ENCODE data around the gene PDE4B. TPM values are rescaled to one million over a fixed set of nuclear protein-coding genes. Genes with fewer than 3 reads are reported as not detected.

Gene PDE4B
- total and polyA plus RNA-seq, 2 of the 13 experiments (the other 11 are each of a cell fraction or from before 2014, with no cell fraction given) = not detected

DNA sequence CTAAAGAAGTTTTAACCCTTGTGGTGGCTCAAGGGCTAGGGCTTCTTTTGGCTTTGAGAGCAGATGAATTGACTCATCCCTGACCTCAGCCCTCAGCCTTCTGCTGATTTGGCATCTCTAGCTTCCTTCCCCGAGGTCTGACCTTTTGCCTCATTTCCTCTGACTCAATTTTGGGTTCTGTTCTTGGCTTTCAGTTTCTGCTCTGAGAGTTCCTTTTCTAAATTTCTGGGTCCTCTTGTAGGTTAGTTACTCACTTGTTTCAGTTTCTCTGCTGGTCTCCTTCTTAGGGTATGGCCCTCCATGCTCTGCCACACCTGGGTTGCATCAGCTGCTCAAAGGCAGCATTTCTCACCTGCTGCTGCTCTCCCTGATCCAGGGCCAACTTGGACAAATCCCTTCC is 19.4 kb downstream of the PDE4B start:
- H3K4me1 ChIP-seq (ENCODE audit: insufficient read depth, low read length) = no peaks in the 10 kb centered on the region
- no peak for DNase-seq (ENCODE audit: low spot score)
- H3K27me3 ChIP-seq (ENCODE audit: control insufficient read depth in 1 of 2, insufficient read depth in 2 of 2, low read length in 2 of 2) = no peaks in the 10 kb centered on the region
- no peak overlapping the region for H3K27ac ChIP-seq (ENCODE audit: extremely low read length, insufficient read depth, low read length)
- H3K4me3 ChIP-seq (replicated peaks in 1 of 3; ENCODE audit: insufficient read depth in 1 of 3, low read depth in 2 of 3, low read length in 3 of 3) = no peak overlapping the region
- no peak for TF ChIP-seq THAP11 (CRISPR knock-in tag; IDR thresholded peaks at IDR 0.05)
- no peak for TF ChIP-seq ZNF343 (CRISPR knock-in tag; IDR thresholded peaks at IDR 0.05)
- no peak for TF ChIP-seq TP53 (CRISPR knock-in tag; conservative IDR thresholded peaks at IDR 0.05)
- H4K20me1 ChIP-seq (ENCODE audit: insufficient read depth, low read length) = no peaks in the 10 kb centered on the region
- no peaks in the 10 kb centered on the region for H3K79me2 ChIP-seq (ENCODE audit: insufficient read depth, low read length)
- FAIRE-seq = no peak
- H3K36me3 ChIP-seq (replicated peaks in 1 of 2; ENCODE audit: control insufficient read depth in 1 of 2, insufficient read depth in 2 of 2, low read length in 2 of 2) = no peaks in the 10 kb centered on the region
- BruUV-seq (replicated peaks) = no TSS peak
- CTCF ChIA-PET (ENCODE audit: low intra/inter-chr PET ratio, low total read pairs) = no interaction called here
- 0% methylated on average over 1 of the region's 1 CpG for WGBS (ENCODE audit: low lambda C conversion rate)
- H3K4me2 ChIP-seq (ENCODE audit: low read depth, low read length) = no peak overlapping the region
- intact Hi-C loops (cut with micrococcal nuclease; ENCODE audit: unreplicated experiment) (no loop called here), in situ Hi-C loops (cut with HindIII; ENCODE audit: extremely low pct_ligation_motif_present, low pct_unique_long_range_greater_than_20kb) (no loop called here)
- no peak overlapping the region for H2AFZ ChIP-seq (ENCODE audit: low read length)
- H3K9me3 ChIP-seq (ENCODE audit: low read length) = no peaks in the 10 kb centered on the region
- no peak overlapping the region for H3K9ac ChIP-seq (ENCODE audit: insufficient read depth, low read depth, low read length)
- POLR2A ChIA-PET = no interaction called here
- ATAC-seq = no peak

DNA sequence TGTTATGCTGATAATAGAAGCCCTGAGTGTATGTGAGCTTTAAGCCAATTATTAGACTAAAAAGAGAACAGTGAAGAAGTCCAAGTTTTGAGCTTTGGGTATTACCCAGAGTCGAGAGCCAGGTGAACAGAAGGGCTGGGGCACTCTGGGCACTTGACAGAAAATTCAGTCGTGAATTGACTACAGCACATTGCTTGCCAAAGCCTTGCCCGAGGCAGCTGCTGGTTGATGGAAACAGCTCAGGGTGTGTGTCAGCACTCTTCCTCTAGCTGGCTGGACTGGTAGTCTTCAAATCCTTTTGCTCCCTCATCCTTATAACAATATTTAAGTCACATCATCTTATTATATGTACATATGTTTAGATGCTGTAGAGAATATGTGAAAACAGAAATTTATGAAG is 21.3 kb downstream of the PDE4B start:
- no peak for DNase-seq (ENCODE audit: low spot score)
- ChIA-PET POLR2A (no interaction called here), CTCF (ENCODE audit: low intra/inter-chr PET ratio, low total read pairs) (no interaction called here)
- Histone ChIP-seq H3K4me3 (replicated peaks in 1 of 3; ENCODE audit: insufficient read depth in 1 of 3, low read depth in 2 of 3, low read length in 3 of 3) (no peak overlapping the region), H3K9me3 (ENCODE audit: low read length) (no peaks in the 10 kb centered on the region), H3K9ac (ENCODE audit: insufficient read depth, low read depth, low read length) (no peak overlapping the region), H3K27me3 (ENCODE audit: control insufficient read depth in 1 of 2, insufficient read depth in 2 of 2, low read length in 2 of 2) (no peaks in the 10 kb centered on the region), H3K4me2 (ENCODE audit: low read depth, low read length) (no peak overlapping the region), H2AFZ (ENCODE audit: low read length) (no peak overlapping the region), H3K4me1 (ENCODE audit: insufficient read depth, low read length) (no peaks in the 10 kb centered on the region), H4K20me1 (ENCODE audit: insufficient read depth, low read length) (no peaks in the 10 kb centered on the region), H3K79me2 (ENCODE audit: insufficient read depth, low read length) (no peaks in the 10 kb centered on the region), H3K27ac (ENCODE audit: extremely low read length, insufficient read depth, low read length) (no peak overlapping the region), H3K36me3 (replicated peaks in 1 of 2; ENCODE audit: control insufficient read depth in 1 of 2, insufficient read depth in 2 of 2, low read length in 2 of 2) (no peaks in the 10 kb centered on the region)
- intact Hi-C loops (cut with micrococcal nuclease; ENCODE audit: unreplicated experiment) = no loop called here
- in situ Hi-C loops (cut with HindIII; ENCODE audit: extremely low pct_ligation_motif_present, low pct_unique_long_range_greater_than_20kb) = no loop called here
- FAIRE-seq = no peak
- 11% methylated on average over 3 of the region's 3 CpGs for WGBS (ENCODE audit: low lambda C conversion rate)
- no peak for ATAC-seq
- no TSS peak for BruUV-seq (replicated peaks)
- TF ChIP-seq, protein P1, sequence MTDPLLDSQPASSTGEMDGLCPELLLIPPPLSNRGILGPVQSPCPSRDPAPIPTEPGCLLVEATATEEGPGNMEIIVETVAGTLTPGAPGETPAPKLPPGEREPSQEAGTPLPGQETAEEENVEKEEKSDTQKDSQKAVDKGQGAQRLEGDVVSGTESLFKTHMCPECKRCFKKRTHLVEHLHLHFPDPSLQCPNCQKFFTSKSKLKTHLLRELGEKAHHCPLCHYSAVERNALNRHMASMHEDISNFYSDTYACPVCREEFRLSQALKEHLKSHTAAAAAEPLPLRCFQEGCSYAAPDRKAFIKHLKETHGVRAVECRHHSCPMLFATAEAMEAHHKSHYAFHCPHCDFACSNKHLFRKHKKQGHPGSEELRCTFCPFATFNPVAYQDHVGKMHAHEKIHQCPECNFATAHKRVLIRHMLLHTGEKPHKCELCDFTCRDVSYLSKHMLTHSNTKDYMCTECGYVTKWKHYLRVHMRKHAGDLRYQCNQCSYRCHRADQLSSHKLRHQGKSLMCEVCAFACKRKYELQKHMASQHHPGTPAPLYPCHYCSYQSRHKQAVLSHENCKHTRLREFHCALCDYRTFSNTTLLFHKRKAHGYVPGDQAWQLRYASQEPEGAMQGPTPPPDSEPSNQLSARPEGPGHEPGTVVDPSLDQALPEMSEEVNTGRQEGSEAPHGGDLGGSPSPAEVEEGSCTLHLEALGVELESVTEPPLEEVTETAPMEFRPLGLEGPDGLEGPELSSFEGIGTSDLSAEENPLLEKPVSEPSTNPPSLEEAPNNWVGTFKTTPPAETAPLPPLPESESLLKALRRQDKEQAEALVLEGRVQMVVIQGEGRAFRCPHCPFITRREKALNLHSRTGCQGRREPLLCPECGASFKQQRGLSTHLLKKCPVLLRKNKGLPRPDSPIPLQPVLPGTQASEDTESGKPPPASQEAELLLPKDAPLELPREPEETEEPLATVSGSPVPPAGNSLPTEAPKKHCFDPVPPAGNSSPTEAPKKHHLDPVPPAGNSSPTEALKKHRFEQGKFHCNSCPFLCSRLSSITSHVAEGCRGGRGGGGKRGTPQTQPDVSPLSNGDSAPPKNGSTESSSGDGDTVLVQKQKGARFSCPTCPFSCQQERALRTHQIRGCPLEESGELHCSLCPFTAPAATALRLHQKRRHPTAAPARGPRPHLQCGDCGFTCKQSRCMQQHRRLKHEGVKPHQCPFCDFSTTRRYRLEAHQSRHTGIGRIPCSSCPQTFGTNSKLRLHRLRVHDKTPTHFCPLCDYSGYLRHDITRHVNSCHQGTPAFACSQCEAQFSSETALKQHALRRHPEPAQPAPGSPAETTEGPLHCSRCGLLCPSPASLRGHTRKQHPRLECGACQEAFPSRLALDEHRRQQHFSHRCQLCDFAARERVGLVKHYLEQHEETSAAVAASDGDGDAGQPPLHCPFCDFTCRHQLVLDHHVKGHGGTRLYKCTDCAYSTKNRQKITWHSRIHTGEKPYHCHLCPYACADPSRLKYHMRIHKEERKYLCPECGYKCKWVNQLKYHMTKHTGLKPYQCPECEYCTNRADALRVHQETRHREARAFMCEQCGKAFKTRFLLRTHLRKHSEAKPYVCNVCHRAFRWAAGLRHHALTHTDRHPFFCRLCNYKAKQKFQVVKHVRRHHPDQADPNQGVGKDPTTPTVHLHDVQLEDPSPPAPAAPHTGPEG (CRISPR knock-in tag; IDR thresholded peaks at IDR 0.05) = no peak
- TF ChIP-seq HNRNPK (IDR thresholded peaks at IDR 0.05; ENCODE audit: low read depth, low read length, poor library complexity, severe bottlenecking) (no peak), ZNF616 (CRISPR knock-in tag; IDR thresholded peaks at IDR 0.05; ENCODE audit: low read depth) (no peak), TAF1 (CRISPR knock-in tag; IDR thresholded peaks at IDR 0.05) (no peak), ZNF572 (CRISPR knock-in tag; IDR thresholded peaks at IDR 0.05) (no peak), ZNF768 (CRISPR knock-in tag; IDR thresholded peaks at IDR 0.05) (no peak), MAFF (IDR thresholded peaks at IDR 0.05; ENCODE audit: low read depth, low read length) (no peak), ZNF256 (CRISPR knock-in tag; conservative IDR thresholded peaks at IDR 0.05) (no peak), FOXC1 (CRISPR knock-in tag; IDR thresholded peaks at IDR 0.05; ENCODE audit: borderline replicate concordance) (no peak)
- TF ChIP-seq, protein P2, sequence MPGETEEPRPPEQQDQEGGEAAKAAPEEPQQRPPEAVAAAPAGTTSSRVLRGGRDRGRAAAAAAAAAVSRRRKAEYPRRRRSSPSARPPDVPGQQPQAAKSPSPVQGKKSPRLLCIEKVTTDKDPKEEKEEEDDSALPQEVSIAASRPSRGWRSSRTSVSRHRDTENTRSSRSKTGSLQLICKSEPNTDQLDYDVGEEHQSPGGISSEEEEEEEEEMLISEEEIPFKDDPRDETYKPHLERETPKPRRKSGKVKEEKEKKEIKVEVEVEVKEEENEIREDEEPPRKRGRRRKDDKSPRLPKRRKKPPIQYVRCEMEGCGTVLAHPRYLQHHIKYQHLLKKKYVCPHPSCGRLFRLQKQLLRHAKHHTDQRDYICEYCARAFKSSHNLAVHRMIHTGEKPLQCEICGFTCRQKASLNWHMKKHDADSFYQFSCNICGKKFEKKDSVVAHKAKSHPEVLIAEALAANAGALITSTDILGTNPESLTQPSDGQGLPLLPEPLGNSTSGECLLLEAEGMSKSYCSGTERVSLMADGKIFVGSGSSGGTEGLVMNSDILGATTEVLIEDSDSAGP (CRISPR knock-in tag; IDR thresholded peaks at IDR 0.05; ENCODE audit: borderline replicate concordance) = no peak

All from HepG2 (cell line).